NCI-H2196 treated with DMSO at 0.1 percent for 48 hours (cell line): ENCODE measurements around the gene ADGRA3.
"Not testable (repeated sequence)": the region's sequence is repeated elsewhere in the genome, so short reads cannot be mapped to it uniquely, and the experiment has no call there.

Experiments used
- DNase-seq: peaks from one replicate; lab custom pipeline; 2025; ENCODE audit not compliant: unreplicated experiment; lab: John Stamatoyannopoulos, UW

Gene ADGRA3

DNA sequence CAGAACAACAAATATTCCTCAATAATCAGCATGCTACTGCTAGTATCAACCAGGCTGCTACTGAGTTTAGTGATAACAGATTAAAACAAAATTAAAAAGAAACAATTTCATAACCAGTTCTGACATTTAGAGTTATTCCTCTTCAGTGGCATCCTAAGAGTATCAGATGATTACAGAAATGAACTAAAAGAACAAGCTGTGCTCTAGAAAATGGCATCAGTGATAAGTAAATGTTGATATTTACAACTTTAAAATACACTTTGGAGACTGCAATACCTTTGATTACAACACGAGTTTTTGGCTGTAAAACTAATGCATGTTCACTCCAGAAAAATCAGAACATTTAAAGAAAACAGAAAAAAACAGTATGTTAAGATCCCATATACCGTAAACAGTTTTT lies 72.9 kb downstream of the ADGRA3 start:
- no peak for DNase-seq

- no peak for DNase-seq
Observed at GRCh38 chr4:22440999-22441398, 74.9 kb downstream of the ADGRA3 start.

DNA sequence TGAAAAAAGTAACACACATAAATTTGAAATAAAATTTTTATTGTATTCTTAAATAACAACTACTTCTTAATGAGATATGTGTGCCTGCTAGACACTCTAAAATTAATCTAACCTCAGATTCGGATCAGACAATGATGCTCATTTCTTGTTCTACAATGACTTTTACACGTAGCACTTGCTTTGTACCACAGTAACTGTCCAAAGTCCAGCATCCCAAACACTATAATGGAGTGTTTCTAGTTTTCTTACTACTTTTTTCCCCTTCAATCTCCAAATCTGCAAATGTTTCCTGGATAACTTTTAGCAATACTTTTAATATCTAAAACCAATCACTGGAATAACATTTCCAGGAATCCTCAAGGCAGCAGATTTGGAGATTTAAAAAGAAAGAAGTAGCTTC lies 75.9 kb downstream of the ADGRA3 start:
- no peak for DNase-seq

DNA sequence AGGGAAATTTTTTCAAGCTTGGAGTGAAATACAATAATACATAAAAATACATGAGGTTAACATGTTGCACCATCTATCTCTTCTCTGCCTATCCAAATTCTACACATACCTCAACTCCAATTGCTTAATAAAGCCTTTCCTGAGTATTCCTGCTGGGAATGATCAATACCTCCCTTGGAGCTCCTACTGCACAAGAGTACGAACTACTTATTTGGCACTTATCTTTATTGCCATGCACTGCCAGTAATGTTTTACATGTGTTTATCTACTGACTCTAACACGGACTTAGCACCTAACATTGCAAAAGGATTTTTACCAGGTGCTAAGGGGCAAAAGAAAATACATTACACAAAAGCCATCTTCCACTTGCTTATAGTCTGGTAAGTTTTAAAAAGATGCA lies 80.2 kb downstream of the ADGRA3 start:
- DNase-seq = no peak

DNA sequence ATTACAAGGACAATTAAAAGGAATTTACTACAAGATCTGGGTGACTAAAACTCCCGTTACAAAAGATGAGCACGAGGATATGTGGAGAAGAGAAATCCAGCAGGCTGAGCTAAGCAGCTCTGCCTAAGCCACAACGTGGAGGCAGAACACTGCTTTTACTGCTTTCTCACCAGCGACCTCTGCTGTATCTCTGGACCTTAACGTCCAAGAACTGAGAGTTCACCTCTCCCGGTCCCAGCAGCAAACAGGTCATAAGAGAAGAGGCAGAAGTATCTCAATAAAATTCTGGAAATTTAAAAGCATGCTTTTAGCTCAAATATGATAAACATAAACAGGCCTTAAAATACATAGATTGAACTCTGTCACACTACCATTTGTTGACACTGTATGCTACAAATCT lies 81.0 kb downstream of the ADGRA3 start:
- no peak for DNase-seq

DNA sequence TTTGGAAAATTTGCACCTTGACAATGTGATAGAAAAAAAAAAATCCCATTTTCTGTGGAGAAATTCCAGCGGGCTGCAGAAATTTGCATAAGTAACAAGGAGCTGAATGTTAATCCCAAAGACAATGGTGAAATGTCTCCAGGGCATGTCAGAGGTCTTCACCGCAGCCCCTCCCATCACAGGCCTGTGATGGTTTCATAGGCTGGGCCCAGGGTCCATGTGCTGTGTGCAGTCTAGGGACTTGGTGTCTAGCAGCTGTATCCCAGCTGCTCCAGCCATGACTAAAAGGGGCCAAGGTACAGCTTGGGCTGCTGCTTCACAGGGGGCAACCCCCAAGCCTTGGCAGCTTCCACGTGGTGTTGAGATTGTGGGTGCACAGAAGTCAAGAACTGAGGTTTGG lies 85.2 kb downstream of the ADGRA3 start:
- no peak for DNase-seq

- DNase-seq = no peak
Observed at GRCh38 chr4:22428441-22428840, 87.4 kb downstream of the ADGRA3 start.

- peak; percentile 30 for DNase-seq
Observed at GRCh38 chr4:22427675-22428074, 88.2 kb downstream of the ADGRA3 start.

DNA sequence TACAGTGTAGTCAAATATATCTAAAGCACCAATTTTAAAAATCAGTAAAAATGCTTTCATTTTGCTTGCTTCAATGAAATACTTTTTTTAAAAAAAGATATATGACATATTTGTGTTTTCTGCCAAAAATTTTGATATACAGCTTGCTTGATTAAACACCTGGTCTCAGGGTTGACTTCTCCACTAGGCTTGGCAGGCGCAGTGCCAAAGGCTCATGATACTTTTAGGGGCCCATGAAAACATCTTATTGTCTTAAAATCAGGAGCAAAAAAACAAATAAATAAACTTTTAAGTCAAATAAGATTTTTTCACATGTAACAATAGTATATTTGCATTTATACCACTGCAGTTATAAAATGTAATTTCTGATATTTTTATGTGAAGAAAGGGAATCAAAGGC lies 95.6 kb downstream of the ADGRA3 start:
- DNase-seq = no peak

DNA sequence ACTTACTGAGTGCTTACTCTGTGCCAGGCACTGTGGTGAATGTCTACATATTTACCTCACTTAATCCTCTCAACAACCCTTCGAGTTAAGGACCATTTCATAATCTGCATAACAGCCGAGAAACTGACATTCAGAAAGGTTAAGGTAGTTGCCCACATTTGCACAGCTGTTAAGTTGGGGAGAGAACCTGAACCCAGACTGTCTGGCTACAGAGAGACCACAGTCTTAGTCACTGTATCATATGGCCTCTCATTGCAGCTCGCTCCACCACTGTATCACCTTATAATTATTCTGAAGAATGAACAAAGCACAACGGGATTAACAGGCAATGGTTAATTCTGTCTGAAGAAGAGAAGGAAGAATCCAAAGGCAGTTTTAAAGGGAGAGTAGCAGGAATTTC lies 98.5 kb downstream of the ADGRA3 start:
- no peak for DNase-seq

DNA sequence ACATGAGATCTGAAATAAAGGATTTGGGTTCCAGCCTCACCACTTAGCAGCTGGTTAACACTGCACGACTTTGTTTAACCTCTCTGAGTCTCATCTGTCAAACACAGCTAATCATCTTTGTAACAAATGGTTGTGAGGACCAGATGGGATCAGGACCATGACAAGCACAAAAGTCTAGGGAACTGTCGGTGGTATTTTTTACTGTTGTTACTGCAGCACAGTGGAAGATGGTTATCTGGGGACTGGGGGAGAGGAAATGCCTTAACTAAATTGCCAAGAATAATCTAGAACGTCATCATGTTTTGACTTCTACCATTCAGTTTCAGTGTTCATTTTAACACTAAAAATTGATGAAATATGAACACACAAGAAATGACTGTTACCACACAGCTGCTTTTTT lies 99.5 kb downstream of the ADGRA3 start:
- DNase-seq = no peak

DNA sequence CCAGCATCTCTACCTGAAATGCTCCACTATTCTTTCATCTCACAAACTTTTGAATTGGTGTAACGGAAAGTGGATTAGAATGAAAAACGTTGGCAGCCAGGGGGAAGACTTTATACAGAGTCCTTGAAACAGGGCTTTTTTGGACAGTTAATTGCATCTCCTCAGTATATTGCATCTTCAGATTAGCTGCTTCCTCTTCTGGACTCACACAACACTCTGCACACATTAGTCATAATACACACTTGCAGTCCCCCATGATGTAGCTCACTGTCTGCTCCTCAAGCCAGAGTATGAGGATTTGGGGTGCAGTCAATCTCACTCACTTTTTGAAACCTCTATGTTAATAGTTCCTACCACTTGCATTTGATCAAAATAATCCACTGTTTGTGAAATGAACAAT lies 101.0 kb downstream of the ADGRA3 start:
- no peak for DNase-seq

DNA sequence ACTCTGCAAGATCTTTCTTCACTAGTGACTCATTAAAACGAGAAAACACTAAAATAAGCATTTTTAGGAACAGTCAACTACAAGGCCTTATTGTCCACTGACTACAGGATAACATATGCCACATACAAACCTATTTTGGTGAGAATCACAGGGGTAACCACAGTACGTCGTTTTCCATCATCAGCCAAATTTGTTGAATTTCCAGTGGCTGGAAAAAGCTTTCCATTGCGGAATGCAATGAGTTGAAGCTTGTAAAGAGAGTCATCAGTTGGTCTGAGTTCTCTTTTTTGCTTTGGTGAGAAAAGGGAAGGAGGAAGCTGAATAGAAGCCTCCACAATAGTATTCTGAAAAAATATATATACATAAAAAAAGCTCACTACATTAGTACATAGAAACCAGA lies 102.4 kb downstream of the ADGRA3 start:
- DNase-seq = no peak

GRCh38 chr4:22412013-22412412 lies 103.9 kb downstream of the ADGRA3 start:
- DNase-seq = no peak

GRCh38 chr4:22410645-22411247 lies 105.1 kb downstream of the ADGRA3 start:
- DNase-seq = no peak

DNA sequence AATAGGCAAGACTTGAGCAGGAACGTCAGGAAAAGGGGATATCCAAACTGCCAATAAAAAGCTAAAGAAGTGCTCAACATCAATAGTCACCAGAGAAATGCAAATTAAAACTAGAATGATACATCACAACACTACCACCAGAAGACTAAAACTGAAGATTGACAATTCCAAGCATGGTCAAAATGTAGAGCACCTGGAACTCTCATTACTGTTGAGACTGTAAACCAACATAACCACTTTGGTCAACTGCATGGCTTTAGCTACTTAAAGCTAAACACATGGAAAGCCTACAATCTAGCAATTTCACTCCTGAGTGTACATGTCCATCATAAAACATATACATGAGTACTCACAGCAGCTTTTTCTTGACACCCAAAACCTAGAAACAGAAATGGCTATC lies 107.4 kb downstream of the ADGRA3 start:
- DNase-seq = no peak

GRCh38 chr4:22407361-22407760 lies 108.5 kb downstream of the ADGRA3 start:
- no peak for DNase-seq

GRCh38 chr4:22398671-22399070 lies 117.2 kb downstream of the ADGRA3 start:
- no peak for DNase-seq

- no peak for DNase-seq
Observed at GRCh38 chr4:22391551-22391950, 124.3 kb downstream of the ADGRA3 start.

GRCh38 chr4:22389240-22389870 lies 126.5 kb downstream of the ADGRA3 start:
- DNase-seq = peak; percentile 22

GRCh38 chr4:22385611-22386011 lies 130.3 kb downstream of the ADGRA3 start:
- DNase-seq = no peak

DNA sequence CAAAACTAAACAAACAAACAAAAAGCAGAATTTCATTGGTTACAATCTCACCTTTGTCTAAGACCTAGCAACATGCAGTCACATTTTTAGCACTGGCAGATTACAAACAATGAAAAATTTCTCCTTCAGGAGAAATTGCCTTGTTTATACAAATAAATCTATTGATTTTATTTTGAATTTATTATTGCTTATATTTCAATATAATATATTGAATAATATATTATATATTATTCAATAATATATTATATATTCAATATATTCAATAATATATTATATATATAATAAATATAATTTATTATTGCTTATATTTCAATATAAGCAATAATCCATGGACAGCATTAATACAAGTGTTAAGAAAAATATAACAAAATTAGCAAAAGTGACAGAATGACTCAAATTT lies 131.7 kb downstream of the ADGRA3 start:
- no peak for DNase-seq

DNA sequence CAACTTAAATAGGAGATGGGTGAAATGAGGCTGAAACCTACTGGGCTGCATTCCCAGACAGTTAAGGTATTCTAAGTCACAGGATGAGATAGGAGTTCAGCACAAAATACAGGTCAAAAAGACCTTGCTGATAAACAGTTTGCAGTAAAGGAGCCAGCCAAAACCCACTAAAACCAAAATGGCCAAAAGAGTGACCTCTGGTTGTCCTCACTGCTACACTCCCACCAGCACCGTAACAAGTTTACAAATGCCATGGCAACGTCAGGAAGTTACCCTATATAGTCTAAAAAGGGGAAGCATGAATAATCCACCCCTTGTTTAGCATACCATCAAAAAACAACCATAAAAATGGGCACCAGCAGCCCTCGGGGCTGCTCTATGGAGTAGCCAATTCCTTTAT lies 133.7 kb downstream of the ADGRA3 start:
- DNase-seq = not testable (repeated sequence)
